ENCODE results near the gene CEP250. TPM values are rescaled to one million over a fixed set of nuclear protein-coding genes. Genes with fewer than 3 reads are reported as not detected.

Gene CEP250
- total RNA-seq, 1 experiment from 2014 or later: 42.3 TPM

DNA sequence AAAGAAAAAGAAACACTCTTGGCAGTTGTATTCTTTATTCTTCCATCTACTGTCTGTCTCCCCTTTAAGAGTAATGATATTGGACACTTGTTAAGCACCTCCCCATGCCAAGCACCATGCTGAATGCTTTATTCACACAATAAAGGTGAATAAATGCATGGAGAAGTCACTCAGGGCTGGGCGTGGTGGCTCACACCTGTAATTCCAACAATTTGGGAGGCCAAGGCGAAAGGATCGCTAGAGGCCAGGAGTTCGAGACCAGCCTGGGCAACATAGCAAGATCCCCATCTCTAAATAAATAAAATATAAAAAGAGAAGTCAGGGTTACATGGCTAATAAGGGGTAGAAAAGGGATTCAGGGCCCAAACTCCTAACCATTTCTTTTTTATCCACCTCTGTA is 32.1 kb downstream of the CEP250 start:
- ChIA-PET CTCF (no interaction called here), POLR2A (no interaction called here), RAD21 (ENCODE audit: low non-redundant PET in 1 of 2, low total read pairs in 2 of 2, uncharacterized antibody in 2 of 2, unreplicated experiment in 2 of 2) (no interaction called here)
- Histone ChIP-seq H3K36me3 (ENCODE audit: control insufficient read depth in 1 of 2, insufficient read depth in 2 of 2, low read length in 2 of 2) (peaks cover 22 to 27% of the 10 kb centered on the region in 2 experiments), H3K9me3 (ENCODE audit: control insufficient read depth in 1 of 2, insufficient read depth in 1 of 2, low read depth in 1 of 2, low read length in 2 of 2) (0 out of 4 replicates have a peak, but pooled peaks cover 0 to 5% of the 10 kb centered on the region in 2 experiments), H3K79me2 (ENCODE audit: insufficient read depth, low read length) (no peaks in the 10 kb centered on the region), H3K9me2 (ENCODE audit: insufficient read depth) (no peaks in the 10 kb centered on the region), H3K4me3 (replicated peaks in 1 of 2; ENCODE audit: low read depth in 1 of 2, low read length in 2 of 2) (no peak overlapping the region), H3K27me3 (ENCODE audit: insufficient read depth, low read length) (no peaks in the 10 kb centered on the region), H3K4me2 (ENCODE audit: low read length) (no peak overlapping the region), H3K4me1 (ENCODE audit: control insufficient read depth in 1 of 2, insufficient read depth in 2 of 2, low read length in 2 of 2) (no peaks in the 10 kb centered on the region), H3K9ac (ENCODE audit: low read length) (no peak overlapping the region), H3K27ac (ENCODE audit: low read depth, low read length) (no peak overlapping the region), H2AFZ (ENCODE audit: low read depth, low read length, poor library complexity, severe bottlenecking) (no peak overlapping the region), H4K20me1 (ENCODE audit: insufficient read depth) (no peaks in the 10 kb centered on the region; the same call in 1 of the 2 replicates)
- DNase-seq (ENCODE audit: low read depth, low spot score) (no peak), ATAC-seq (no peak)
- TF ChIP-seq RAD21 (IDR thresholded peaks at IDR 0.05; ENCODE audit: low read depth): no peak
- TF ChIP-seq EZH2phosphoT487 (IDR thresholded peaks at IDR 0.05; ENCODE audit: borderline replicate concordance): no peak
- TF ChIP-seq, protein P1, sequence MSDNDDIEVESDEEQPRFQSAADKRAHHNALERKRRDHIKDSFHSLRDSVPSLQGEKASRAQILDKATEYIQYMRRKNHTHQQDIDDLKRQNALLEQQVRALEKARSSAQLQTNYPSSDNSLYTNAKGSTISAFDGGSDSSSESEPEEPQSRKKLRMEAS (IDR thresholded peaks at IDR 0.05): no peak
- no peak for TF ChIP-seq SP1 (IDR thresholded peaks at IDR 0.05; ENCODE audit: low read depth)
- no TSS peak for BruUV-seq (replicated peaks)
- intact Hi-C loops (cut with micrococcal nuclease): no loop called here

DNA sequence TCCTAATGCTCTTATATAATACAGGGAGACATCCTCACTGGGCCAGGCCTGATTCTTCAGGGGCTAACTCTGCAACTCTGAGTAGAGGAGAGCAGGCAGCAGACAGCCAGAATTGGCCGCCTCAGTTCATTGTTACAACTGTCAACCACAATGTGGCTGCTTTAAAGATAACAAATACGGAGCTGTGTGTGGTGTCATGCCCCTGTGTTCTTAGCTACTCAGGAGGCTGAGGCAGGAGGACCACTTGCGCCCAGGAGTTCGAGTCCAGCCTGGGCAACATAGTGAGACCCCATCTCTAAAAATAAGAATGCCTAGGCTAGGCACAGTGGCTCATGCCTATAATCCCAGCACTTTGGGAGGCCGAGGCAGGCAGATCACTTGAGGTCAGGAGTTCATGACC is 34.3 kb downstream of the CEP250 start:
- ATAC-seq (no peak), DNase-seq (ENCODE audit: low read depth, low spot score) (no peak)
- no peak overlapping the region for H3K27ac ChIP-seq (ENCODE audit: low read depth, low read length)
- no peaks in the 10 kb centered on the region for H3K27me3 ChIP-seq (ENCODE audit: insufficient read depth, low read length)
- H3K9me2 ChIP-seq (ENCODE audit: insufficient read depth): no peaks in the 10 kb centered on the region
- RAD21 ChIA-PET (ENCODE audit: low non-redundant PET in 1 of 2, low total read pairs in 2 of 2, uncharacterized antibody in 2 of 2, unreplicated experiment in 2 of 2): no interaction called here
- POLR2A ChIA-PET: no interaction called here
- H4K20me1 ChIP-seq (ENCODE audit: insufficient read depth): no peaks in the 10 kb centered on the region; the same call in 1 of the 2 replicates
- no peaks in the 10 kb centered on the region for H3K9me3 ChIP-seq (ENCODE audit: control insufficient read depth in 1 of 2, insufficient read depth in 1 of 2, low read depth in 1 of 2, low read length in 2 of 2)
- CTCF ChIA-PET: no interaction called here
- H3K36me3 ChIP-seq (ENCODE audit: control insufficient read depth in 1 of 2, insufficient read depth in 2 of 2, low read length in 2 of 2): peaks cover 23 to 32% of the 10 kb centered on the region in 2 experiments
- H3K9ac ChIP-seq (ENCODE audit: low read length): no peak overlapping the region
- no peak overlapping the region for H2AFZ ChIP-seq (ENCODE audit: low read depth, low read length, poor library complexity, severe bottlenecking)
- H3K79me2 ChIP-seq (ENCODE audit: insufficient read depth, low read length): no peaks in the 10 kb centered on the region
- no peak overlapping the region for H3K4me2 ChIP-seq (ENCODE audit: low read length)
- no peak overlapping the region for H3K4me3 ChIP-seq (replicated peaks in 1 of 2; ENCODE audit: low read depth in 1 of 2, low read length in 2 of 2)
- TF ChIP-seq ZNF274 (IDR thresholded peaks at IDR 0.05; ENCODE audit: low read depth, low read length) (no peak), POLR2AphosphoS5 (IDR thresholded peaks at IDR 0.05; ENCODE audit: low read depth, low read length) (no peak), CEBPB (IDR thresholded peaks at IDR 0.05; ENCODE audit: low read depth) (no peak), SP1 (IDR thresholded peaks at IDR 0.05; ENCODE audit: low read depth) (no peak), POLR2A (IDR thresholded peaks at IDR 0.05; ENCODE audit: borderline replicate concordance, extremely low read depth, insufficient read depth, insufficient read length) (no peak), EGR1 (IDR thresholded peaks at IDR 0.05; ENCODE audit: low read depth) (no peak)
- TF ChIP-seq, protein P2, sequence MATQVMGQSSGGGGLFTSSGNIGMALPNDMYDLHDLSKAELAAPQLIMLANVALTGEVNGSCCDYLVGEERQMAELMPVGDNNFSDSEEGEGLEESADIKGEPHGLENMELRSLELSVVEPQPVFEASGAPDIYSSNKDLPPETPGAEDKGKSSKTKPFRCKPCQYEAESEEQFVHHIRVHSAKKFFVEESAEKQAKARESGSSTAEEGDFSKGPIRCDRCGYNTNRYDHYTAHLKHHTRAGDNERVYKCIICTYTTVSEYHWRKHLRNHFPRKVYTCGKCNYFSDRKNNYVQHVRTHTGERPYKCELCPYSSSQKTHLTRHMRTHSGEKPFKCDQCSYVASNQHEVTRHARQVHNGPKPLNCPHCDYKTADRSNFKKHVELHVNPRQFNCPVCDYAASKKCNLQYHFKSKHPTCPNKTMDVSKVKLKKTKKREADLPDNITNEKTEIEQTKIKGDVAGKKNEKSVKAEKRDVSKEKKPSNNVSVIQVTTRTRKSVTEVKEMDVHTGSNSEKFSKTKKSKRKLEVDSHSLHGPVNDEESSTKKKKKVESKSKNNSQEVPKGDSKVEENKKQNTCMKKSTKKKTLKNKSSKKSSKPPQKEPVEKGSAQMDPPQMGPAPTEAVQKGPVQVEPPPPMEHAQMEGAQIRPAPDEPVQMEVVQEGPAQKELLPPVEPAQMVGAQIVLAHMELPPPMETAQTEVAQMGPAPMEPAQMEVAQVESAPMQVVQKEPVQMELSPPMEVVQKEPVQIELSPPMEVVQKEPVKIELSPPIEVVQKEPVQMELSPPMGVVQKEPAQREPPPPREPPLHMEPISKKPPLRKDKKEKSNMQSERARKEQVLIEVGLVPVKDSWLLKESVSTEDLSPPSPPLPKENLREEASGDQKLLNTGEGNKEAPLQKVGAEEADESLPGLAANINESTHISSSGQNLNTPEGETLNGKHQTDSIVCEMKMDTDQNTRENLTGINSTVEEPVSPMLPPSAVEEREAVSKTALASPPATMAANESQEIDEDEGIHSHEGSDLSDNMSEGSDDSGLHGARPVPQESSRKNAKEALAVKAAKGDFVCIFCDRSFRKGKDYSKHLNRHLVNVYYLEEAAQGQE (IDR thresholded peaks at IDR 0.05; ENCODE audit: low read depth): no peak
- intact Hi-C loops (cut with micrococcal nuclease): no loop called here
- no peaks in the 10 kb centered on the region for H3K4me1 ChIP-seq (ENCODE audit: control insufficient read depth in 1 of 2, insufficient read depth in 2 of 2, low read length in 2 of 2)
- BruUV-seq (replicated peaks): no TSS peak

All from HCT116 (cell line).